D341Med (cell line): ENCODE data around the gene BANP.
"Not testable (repeated sequence)": the region's sequence is repeated elsewhere in the genome, so short reads cannot be mapped to it uniquely, and the experiment has no call there.

Experiments used
- DNase-seq: peaks from one replicate; pipeline ENCODE4 v3.0.0; 2012; ENCODE audit warnings: low spot score

The BANP gene

DNA sequence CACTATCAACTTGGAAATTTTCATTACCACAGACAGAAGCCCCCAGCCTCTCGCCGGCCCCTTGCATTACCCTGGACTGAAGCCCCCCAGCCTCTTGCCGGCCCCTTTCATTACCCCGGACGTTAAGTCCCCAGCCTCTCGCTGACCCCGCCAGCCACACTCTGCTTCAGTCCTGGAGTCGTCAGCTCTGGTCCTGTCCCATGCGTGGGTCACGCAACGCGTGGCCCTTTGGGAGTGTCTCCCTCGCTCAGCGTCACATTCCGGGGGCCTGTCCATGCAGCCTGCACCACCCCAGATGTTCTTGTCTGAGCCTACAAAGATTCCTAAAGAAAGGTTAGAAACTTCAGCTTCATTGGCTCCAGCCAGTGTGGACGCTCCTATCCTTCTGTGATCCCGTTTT lies 153.1 kb downstream of the BANP start:
- DNase-seq, result not testable (repeated sequence)

- DNase-seq, result not testable (repeated sequence)
Measured at GRCh38 chr16:88105574-88106140, 154.4 kb downstream of the BANP start.

DNA sequence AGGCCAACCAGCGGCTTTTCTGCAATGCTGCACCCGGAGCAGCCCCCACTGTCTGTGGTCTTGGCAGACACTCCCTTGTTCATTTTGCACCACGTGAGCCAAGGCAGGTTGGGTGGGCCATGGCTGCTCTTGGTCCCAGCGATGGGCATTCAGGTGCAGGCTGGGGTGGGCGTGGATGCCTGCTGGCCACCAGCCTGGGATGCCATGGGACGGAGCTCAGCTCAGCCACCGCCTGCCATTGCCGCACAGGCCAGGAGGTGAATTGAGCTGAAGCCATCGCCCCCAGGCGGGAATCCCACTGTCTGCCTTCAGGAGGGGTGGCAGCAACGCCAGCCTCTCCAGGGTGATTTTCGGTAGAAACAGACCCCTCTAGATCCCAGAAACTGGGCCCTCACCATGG lies 155.3 kb downstream of the BANP start:
- DNase-seq, result not testable (repeated sequence)

- no peak for DNase-seq
Measured at GRCh38 chr16:88108762-88109161, 157.5 kb downstream of the BANP start.

DNA sequence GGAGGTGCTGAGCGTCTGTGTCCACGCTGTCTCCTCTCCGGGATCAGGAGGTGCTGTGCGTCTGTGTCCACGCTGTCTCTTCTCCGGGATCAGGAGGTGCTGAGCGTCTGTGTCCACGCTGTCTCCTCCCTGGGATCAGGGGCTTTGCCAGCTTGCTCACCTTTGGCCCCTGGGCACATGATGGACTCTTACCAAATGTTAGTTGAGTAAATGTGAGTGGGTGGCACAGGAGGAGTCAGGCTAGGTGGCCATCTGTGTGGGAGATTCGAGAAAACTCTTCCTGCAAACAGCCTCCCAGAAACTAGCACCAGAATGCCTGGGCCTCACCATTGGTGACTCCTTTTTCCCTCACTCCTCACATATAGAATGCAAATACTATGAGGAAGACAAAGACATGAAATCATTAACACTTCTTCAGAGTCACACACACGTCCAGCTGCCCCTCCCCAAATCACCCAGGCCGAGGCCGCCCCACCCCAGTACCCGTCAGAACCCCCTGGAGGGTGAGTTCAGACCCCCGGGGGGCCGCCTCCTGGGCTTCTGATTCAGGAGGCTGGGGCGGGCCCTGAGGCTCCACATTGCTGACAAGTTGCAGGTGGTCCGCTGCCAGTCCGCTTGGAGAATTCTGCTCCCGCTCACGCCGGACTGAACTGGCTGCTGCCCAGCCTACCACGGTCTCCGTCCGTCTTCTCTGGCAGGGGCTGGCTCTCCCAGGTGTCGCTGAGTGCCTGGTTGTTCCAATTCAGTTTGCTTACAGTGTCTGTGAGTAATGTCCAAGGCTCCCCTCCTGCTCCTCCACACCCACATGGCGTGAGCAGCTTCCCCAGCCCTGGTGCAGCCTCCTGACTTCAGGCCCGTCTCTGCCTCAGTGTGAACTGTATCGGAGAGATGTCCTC lies 158.7 kb downstream of the BANP start:
- DNase-seq, result not testable (repeated sequence)

GRCh38 chr16:88110875-88111494 lies 159.8 kb downstream of the BANP start:
- DNase-seq, result not testable (repeated sequence)

DNA sequence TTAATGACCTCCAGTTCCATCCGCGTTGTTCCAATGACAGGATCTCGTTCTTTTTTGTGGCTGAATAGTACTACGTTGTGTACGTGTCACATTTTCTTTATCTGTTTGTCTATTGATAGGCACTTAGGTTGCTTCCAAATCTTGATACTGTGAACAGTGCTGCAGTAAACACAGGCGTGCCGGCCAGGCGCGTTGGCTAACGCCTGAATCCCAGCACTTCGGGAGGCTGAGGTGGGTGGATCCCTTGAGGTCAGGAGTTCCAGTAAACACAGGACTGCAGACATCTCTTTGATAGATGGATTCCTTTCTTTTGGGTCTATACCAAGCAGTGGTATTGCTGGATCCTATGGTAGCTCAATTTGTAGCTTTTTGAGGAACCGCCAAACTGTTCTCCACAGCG lies 160.7 kb downstream of the BANP start:
- DNase-seq, result not testable (repeated sequence)

- DNase-seq, result no peak
Measured at GRCh38 chr16:88113545-88114045, 162.4 kb downstream of the BANP start.

DNA sequence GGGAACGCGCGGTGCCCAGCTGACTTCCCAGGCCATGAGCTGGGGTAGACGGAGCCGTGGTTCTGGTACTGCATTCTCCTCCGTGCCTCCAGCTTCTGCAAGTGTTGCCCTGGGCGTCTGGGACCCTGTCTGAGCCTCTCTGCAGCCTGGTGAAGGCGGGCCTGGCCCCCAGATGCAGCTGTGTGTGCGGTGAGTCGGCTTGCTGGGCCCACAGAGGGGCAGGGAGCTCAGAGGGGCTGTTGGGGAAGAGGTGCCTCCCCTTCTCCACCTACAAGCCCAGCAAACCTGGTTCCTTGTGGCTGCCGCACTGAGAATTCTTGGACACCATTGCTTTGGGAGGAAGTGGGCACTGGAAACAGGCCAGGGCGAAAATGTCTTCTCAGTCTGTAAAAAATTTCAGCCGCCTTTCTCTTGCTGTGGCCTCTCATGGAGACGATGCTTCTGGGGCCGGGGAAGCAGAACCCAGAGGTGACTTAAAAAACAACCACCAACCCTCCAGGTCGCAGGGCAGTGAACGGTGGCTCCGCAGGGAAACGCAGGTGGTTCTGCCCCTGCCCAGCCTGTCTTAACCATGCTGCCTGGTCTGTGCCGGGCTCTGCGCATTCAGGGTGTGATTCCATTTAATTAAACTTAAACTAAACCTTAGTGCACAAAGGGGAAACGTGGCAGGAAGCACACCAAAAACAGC lies 163.5 kb downstream of the BANP start:
- not testable (repeated sequence) for DNase-seq

DNA sequence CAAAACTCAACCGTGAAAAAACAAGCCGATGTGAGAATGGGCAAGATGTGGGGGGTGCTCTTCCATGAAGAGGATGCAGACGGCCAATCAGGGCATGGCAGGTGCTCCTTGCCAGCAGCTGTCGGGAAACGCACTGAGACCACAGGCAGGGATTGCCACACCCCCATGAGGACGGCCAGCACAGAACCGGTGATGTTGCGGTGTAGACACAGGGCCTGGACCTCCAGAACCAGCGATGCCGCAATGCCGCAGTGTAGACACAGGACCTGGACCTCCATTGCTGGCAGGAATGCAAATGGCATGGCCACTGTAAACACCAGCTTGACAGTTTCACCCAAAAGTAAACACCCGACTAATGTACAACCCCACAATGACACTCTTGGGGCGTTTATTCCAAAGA lies 164.9 kb downstream of the BANP start:
- no peak for DNase-seq

DNA sequence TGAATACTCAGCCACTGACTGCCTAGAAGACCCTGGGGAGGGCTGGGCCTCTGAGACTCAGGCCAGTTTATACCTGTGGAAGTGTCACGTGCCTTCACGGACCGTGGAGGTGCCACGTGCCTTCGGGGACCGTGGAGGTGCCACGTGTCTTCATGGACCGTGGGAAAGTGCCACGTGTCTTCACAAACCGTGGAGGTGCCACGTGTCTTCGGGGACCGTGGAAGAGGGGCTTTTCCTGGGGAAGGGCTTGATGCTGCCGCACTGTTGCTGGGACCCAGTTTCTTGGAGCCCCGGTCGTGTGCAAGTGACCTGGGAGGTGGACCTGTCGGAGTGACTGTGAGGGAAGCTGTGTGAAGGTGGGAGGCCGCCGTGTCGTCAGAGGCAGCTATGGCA lies 166.2 kb downstream of the BANP start:
- no peak for DNase-seq

- no peak for DNase-seq
Measured at GRCh38 chr16:88118376-88118775, 167.1 kb downstream of the BANP start.

- not testable (repeated sequence) for DNase-seq
Measured at GRCh38 chr16:88118852-88119741, 167.9 kb downstream of the BANP start.

DNA sequence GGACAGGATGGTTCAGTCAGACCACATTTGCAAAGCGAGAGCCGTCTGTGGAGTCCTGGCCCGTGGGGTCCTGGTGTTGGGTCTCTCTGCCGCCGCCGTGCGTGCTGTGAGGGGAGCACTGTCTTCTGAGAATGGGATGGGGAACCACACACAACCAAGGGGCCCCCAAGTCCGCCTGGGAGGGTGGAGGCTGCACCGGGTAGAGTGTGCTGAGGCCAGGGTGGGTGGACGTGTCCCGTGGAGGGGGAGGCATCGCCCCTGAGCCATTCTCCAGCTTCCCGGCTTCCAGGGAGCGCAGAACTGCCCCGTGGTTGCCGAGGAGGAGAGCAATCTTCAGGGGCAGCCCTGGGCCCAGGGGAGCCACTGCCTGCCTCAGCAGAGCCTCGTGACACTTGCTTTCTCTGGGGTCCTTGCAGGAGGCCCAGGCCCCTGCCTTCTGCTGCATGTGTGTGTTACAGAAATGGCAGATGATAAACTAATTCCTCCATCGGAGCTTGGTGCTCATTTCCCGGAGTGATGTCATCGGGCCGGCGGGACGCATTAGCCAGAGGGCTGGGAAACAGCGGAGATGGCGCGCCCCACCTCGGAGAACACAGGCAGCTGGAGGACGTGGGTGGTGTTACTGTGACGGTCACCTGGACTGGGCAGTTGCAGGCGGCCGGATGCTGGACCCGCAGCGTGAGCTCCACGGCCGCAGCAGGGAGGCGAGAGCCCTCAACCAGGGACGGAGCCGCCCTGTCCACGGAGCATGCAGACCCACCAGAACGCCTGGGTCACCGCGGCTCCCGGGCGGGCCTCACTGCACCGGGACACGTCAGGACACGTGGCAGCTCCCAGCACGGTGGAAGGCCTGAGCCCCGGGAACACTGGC lies 168.9 kb downstream of the BANP start:
- not testable (repeated sequence) for DNase-seq

DNA sequence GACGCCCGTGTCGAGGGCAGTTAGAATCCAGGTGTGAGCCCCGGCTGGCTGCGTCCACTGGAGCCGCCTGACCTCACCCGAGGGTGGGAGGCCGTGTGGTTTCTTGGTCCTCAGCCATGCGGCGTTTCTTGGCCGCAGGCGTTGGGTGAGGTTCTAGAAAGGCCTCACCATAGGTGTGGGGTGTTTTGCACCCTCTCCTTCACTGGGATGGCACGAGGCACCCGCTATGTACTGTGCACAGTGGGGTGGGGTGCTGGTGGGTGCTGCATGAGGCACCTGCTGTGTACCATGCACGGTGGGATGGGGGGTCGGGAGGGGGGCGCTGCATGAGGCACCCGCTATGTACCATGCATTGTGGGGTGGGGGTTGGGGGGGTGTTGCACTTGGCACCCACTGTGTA lies 169.6 kb downstream of the BANP start:
- DNase-seq, result no peak

DNA sequence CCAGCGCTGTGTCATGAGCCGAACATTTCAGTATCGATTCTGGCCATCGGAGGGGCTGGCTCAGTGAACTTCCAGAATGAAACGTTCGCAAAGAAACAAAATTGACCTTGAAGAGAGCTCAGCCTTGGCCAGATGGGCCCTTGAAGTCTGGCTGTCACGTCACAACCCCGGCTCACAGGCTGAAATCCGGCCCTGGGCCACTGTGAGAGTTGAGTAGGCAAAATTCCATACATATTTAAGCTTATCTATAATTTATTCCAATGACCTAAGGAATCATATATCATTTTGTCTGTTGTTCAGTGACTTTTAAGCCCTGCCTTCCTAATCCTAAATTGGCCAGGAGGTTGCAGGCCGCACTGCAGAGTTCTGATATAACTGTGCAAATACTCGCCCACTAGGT lies 170.2 kb downstream of the BANP start:
- DNase-seq, result not testable (repeated sequence)

DNA sequence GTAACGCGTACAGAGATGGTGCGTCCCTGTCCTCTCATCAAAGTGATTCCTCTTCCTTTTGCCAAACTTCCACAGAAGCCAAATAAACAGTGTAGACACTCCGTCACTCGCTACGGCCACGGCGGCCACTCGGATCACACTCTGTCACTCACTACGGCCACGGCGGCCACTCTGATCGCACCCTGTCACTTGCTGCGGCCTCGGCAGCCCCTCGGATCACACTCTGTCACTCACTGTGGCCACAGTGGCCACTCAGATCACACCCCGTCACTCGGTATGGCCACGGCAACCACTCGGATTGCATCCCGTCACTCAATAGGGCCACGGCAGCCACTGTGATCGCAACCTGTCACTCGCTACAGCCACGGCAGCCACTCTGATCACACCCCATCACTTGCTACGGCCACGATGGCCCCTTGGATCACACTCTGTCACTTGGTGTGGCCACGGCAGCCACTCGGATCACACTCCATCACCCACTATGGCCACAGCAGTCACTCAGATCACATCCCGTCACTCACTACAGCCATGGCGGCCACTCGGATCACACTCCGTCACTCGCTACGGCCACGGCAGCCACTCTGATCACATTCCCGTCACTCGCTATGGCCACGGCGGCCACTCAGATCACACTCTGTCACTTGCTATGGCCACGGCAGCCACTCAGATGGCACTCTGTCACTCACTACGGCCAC lies 170.8 kb downstream of the BANP start:
- no peak for DNase-seq
